ACC112 (cell line): Measurements from ENCODE around the gene CD99L2.

Experiments
- H2AFZ ChIP-seq: fragments of 200-600 bp; sonication (generic); one replicate; pipeline ENCODE4 v1.6.0; 2017; ENCODE audit warnings: antibody characterized with exemption, low read length; ENCODE audit not compliant: unreplicated experiment
- H3K27ac ChIP-seq: fragments of 200-600 bp; sonication (generic); 2 replicates; pipeline ENCODE4 v1.5.1; 2014; ENCODE audit warnings: low read depth, mild to moderate bottlenecking, antibody characterized with exemption, low read length, moderate library complexity
- H3K27me3 ChIP-seq: fragments of 200-600 bp; sonication (generic); 2 replicates; pipeline ENCODE4 v1.6.1; 2014; ENCODE audit warnings: mild to moderate bottlenecking, antibody characterized with exemption, low read length, moderate library complexity, mixed read lengths; ENCODE audit not compliant: insufficient read depth
- H3K36me3 ChIP-seq: fragments of 200-600 bp; sonication (generic); 2 replicates; pipeline ENCODE4 v1.6.1; 2016; ENCODE audit warnings: mild to moderate bottlenecking, antibody characterized with exemption, low read length, moderate library complexity, mixed read lengths; ENCODE audit not compliant: insufficient read depth
- H3K4me1 ChIP-seq: fragments of 200-600 bp; sonication (generic); one replicate; pipeline ENCODE4 v1.6.1; 2016; ENCODE audit warnings: low read length, mixed read lengths; ENCODE audit not compliant: insufficient read depth, unreplicated experiment, control insufficient read depth
- H3K4me3 ChIP-seq: fragments of 200-600 bp; sonication (generic); 2 replicates; pipeline ENCODE4 v1.5.1; 2014; ENCODE audit warnings: mild to moderate bottlenecking, low read depth, low read length
- H3K79me2 ChIP-seq: fragments of 200-600 bp; sonication (generic); one replicate; pipeline ENCODE4 v1.6.0; 2016; ENCODE audit warnings: low read length; ENCODE audit not compliant: control insufficient read depth, unreplicated experiment, insufficient read depth

CD99L2 gene

GRCh38 chrX:150765237-150765636 is 133.2 kb downstream of the CD99L2 start:
- H3K27me3 ChIP-seq: no peaks in the 10 kb centered on the region
- H3K27ac ChIP-seq: no peak overlapping the region
- H3K4me1 ChIP-seq: peaks cover 18% of the 10 kb centered on the region
- H3K79me2 ChIP-seq: no peaks in the 10 kb centered on the region
- no peak overlapping the region for H3K4me3 ChIP-seq
- H3K36me3 ChIP-seq: no peaks in the 10 kb centered on the region
- H2AFZ ChIP-seq: no peak overlapping the region

GRCh38 chrX:150763810-150764209 is 134.7 kb downstream of the CD99L2 start:
- H3K4me1 ChIP-seq: peaks cover 18% of the 10 kb centered on the region
- no peak overlapping the region for H3K27ac ChIP-seq
- H3K79me2 ChIP-seq: no peaks in the 10 kb centered on the region

DNA sequence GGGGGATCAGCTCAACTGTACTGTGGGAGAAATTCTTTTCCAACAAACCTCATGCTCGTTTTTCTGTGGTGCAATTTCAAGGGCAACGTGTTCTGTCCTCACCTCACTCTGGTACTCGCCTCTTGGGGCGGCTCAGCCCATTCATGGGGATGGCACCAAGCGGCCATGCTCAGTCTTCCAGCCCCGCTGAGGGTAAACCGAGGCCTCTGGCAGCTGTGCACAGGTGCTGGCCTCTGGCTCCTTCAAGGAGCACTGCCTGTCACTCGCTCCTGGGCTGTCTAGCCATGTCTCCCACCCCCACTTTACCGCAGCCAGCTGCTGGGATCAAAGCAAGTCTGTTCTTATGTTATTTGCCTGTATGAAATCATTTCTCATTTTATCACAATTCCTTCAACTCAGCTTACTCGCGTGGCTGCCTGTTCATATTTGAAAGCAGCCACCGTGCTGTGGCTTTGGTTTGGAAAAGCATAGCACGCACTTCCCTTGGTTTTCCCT is 135.1 kb downstream of the CD99L2 start:
- H3K27me3 ChIP-seq: no peaks in the 10 kb centered on the region
- no peak overlapping the region for H3K27ac ChIP-seq
- H3K36me3 ChIP-seq: no peaks in the 10 kb centered on the region
- no peak overlapping the region for H3K4me3 ChIP-seq
- peaks cover 18% of the 10 kb centered on the region for H3K4me1 ChIP-seq
- H3K79me2 ChIP-seq: no peaks in the 10 kb centered on the region
- H2AFZ ChIP-seq: no peak overlapping the region

More at GRCh38 chrX:150763810-150764209, 134.7 kb downstream of the CD99L2 start:
- Histone ChIP-seq H3K27me3 (no peaks in the 10 kb centered on the region), H3K36me3 (no peaks in the 10 kb centered on the region), H3K4me3 (no peak overlapping the region), H2AFZ (no peak overlapping the region)

GRCh38 chrX:150762258-150763165 is 136.0 kb downstream of the CD99L2 start:
- Histone ChIP-seq H3K4me3 (no peak overlapping the region), H3K4me1 (peaks cover 9% of the 10 kb centered on the region), H3K79me2 (no peaks in the 10 kb centered on the region), H3K36me3 (no peaks in the 10 kb centered on the region), H2AFZ (no peak overlapping the region), H3K27me3 (no peaks in the 10 kb centered on the region), H3K27ac (no peak overlapping the region)

DNA sequence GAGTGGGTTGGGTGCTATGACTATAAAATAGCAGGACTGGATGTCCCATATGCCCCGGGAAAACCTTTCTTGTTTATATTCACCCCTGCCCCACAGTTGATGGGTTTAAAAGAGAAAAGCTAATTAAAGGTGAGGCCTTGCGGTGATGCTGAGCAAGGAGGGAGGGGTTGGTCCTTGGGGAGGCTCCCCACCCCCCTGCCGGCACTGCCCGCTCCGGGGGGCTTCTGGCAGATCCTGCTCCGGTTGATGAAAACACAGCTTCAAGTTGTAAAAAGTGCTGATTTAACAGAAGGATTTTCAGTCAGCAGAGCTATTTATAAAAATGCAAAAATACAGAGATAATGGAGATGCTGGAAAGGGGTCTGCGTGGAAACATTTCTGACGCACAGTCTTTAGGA is 136.7 kb downstream of the CD99L2 start:
- Histone ChIP-seq H3K79me2 (no peaks in the 10 kb centered on the region), H3K27ac (no peak overlapping the region), H3K4me1 (peaks cover 2% of the 10 kb centered on the region), H3K27me3 (no peaks in the 10 kb centered on the region), H3K36me3 (no peaks in the 10 kb centered on the region), H3K4me3 (no peak overlapping the region), H2AFZ (no peak overlapping the region)

GRCh38 chrX:150761176-150761818 is 137.2 kb downstream of the CD99L2 start:
- Histone ChIP-seq H3K36me3 (no peaks in the 10 kb centered on the region), H2AFZ (no peak overlapping the region), H3K27ac (no peak overlapping the region), H3K4me3 (no peak overlapping the region), H3K4me1 (no peaks in the 10 kb centered on the region), H3K79me2 (no peaks in the 10 kb centered on the region), H3K27me3 (no peaks in the 10 kb centered on the region)

DNA sequence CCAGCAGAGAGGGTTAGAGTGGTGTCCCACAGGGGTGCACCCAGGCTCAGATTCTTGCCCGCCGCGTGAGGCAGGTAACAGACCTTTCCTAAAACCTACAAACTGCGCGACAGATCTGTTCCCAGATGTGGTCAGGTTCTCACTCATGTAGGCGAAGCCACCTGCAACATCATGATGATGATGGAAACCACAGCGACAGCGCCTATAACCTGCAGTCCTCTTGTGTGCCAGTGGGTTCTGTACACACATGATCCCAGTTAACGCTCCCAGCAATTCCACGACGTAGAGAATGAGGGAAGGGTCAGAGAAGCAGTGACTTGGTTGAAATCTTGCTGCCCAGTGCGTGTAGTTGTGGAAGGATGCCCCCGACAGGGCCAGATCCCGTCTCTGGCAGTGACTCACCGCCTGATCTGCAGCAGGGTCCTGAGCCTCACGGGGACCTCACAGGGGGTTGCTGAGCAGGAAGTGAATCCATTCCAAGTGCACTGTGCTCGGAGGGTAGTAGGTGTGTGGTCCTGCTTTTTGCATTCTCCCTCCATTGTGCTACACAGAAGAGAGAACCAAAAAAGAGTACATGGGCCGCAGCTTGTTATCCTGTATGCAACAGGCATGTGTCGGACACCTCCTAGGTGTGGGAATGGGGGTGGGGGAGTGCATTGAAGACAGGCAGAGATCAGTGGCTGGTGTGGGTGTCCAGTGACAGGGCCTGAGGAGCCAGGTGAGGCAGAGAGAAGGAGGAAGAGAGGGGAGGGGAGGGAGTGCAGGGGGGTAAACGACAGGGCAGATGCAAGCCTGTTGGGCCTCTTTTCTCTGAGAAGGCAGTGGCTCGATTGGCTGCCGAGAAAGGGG is 138.7 kb downstream of the CD99L2 start:
- Histone ChIP-seq H3K79me2 (no peaks in the 10 kb centered on the region), H3K27me3 (no peaks in the 10 kb centered on the region), H3K27ac (no peak overlapping the region), H3K4me1 (no peaks in the 10 kb centered on the region), H3K36me3 (no peaks in the 10 kb centered on the region), H2AFZ (no peak overlapping the region), H3K4me3 (no peak overlapping the region)

DNA sequence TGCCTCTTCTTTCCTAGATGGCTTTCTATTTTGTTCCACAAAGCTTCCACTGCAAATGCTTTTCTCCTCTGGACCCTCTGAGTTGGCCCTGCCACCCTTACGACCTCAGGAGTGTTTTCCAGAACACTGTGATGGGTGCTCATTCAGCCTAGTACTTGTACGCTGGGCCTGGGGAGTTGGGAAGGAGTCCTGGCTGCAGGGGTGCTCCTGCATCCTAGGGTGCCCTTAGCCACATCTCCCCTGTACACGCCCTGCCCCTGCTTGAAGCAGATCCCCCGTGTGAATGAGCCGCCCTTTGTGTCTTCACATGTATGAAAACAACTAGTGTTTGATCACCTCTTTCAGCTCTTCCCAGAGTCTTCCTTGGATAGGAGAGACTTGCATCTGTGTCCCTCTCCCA is 141.1 kb downstream of the CD99L2 start:
- no peaks in the 10 kb centered on the region for H3K79me2 ChIP-seq
- H3K27ac ChIP-seq: no peak overlapping the region
- no peaks in the 10 kb centered on the region for H3K36me3 ChIP-seq
- no peaks in the 10 kb centered on the region for H3K27me3 ChIP-seq
- no peak overlapping the region for H3K4me3 ChIP-seq
- H3K4me1 ChIP-seq: no peaks in the 10 kb centered on the region
- no peak overlapping the region for H2AFZ ChIP-seq

- H3K4me3 ChIP-seq: no peak overlapping the region
- H3K79me2 ChIP-seq: no peaks in the 10 kb centered on the region
- no peaks in the 10 kb centered on the region for H3K27me3 ChIP-seq
- no peaks in the 10 kb centered on the region for H3K4me1 ChIP-seq
- H2AFZ ChIP-seq: no peak overlapping the region
- no peak overlapping the region for H3K27ac ChIP-seq
- no peaks in the 10 kb centered on the region for H3K36me3 ChIP-seq
These were observed 144.5 kb downstream of the CD99L2 start for GRCh38 chrX:150753968-150754367.

DNA sequence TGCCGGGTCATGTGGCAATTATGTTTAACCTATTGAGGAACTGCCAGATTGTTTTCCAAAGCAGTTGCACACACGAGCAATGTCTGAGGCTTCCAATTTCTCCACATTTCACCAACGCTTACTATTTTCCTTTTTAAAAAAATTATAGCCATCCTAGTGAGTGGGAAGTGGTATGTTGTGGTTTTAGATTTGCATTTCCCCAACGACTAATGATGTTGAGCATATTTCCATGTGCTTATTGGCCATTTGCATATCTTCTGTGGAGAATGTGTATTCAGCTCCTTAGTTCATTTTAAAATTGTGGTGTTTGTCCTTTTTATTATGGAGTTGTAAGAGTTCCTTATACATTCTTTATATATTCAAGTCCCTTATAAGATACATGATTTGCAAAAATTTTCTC is 145.1 kb downstream of the CD99L2 start:
- Histone ChIP-seq H2AFZ (no peak overlapping the region), H3K4me3 (no peak overlapping the region), H3K79me2 (no peaks in the 10 kb centered on the region), H3K27ac (no peak overlapping the region), H3K4me1 (no peaks in the 10 kb centered on the region), H3K27me3 (no peaks in the 10 kb centered on the region), H3K36me3 (no peaks in the 10 kb centered on the region)
